ENCODE data around the gene PLCH1. TPM values are rescaled to one million over a fixed set of nuclear protein-coding genes. Genes with fewer than 3 reads are reported as not detected.

PLCH1 gene
- total RNA-seq, 1 donor from 2014 or later = 32.0 TPM

DNA sequence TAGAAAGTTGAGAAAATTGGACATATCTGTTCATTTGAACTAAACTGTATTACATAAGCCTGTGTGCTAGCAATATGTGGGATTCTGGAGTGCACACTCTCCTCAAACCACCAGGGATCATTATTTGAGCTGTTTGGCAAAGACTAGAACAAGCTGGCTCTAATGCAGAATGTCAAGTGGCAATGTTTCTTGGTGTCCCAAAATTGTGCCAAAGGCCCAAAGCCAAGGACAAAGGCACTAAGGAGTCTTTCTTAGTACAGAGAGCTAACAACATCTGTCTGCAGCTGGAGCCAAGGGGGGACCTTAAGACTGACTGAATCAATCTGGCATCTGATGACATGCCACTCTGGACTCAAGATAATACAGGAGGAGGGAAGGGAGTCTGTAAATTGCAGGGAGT lies 374.7 kb downstream of the PLCH1 start:
- H3K79me2 ChIP-seq (ENCODE audit: low read depth) = no peaks in the 10 kb centered on the region
- H3K9me3 ChIP-seq (ENCODE audit: low read depth) = peaks cover 18% of the 10 kb centered on the region
- DNase-seq (ENCODE audit: low spot score) = no peak
- Mint-ChIP-seq H3K27me3 (ENCODE audit: insufficient read depth, low read depth) (peaks cover 3% of the 10 kb centered on the region), H3K4me1 (peaks cover 19% of the 10 kb centered on the region), H3K36me3 (no peaks in the 10 kb centered on the region), H3K9me3 (peaks cover 5% of the 10 kb centered on the region), H3K4me3 (no peak overlapping the region), H3K27ac (no peak overlapping the region)
- H3K27ac ChIP-seq = no peak overlapping the region
- no peak overlapping the region for H3K4me2 ChIP-seq
- peaks cover 4% of the 10 kb centered on the region for H3F3A ChIP-seq (ENCODE audit: low read depth)
- H2AFZ ChIP-seq (replicated peaks) = no peak overlapping the region
- TF ChIP-seq EZH2 (IDR thresholded peaks at IDR 0.05) = no peak
- TF ChIP-seq CTCF (IDR thresholded peaks at IDR 0.05) = no peak
- TF ChIP-seq EZH2phosphoT487 (IDR thresholded peaks at IDR 0.05) = no peak
- H3K4me3 ChIP-seq = no peak overlapping the region
- H3K4me1 ChIP-seq = peaks cover 33% of the 10 kb centered on the region
- H4K20me1 ChIP-seq (ENCODE audit: low read depth) = no peaks in the 10 kb centered on the region
- H3K36me3 ChIP-seq = peaks cover 9% of the 10 kb centered on the region
- H3K9ac ChIP-seq = no peak overlapping the region
- H3K27me3 ChIP-seq = peaks cover 15% of the 10 kb centered on the region

GRCh38 chr3:155369735-155370134 lies 375.1 kb downstream of the PLCH1 start:
- Histone ChIP-seq H3K4me1 (peaks cover 34% of the 10 kb centered on the region), H3K4me3 (no peak overlapping the region), H3K27ac (no peak overlapping the region), H3K9me3 (ENCODE audit: low read depth) (peaks cover 20% of the 10 kb centered on the region), H3K4me2 (no peak overlapping the region), H4K20me1 (ENCODE audit: low read depth) (no peaks in the 10 kb centered on the region), H3F3A (ENCODE audit: low read depth) (peaks cover 9% of the 10 kb centered on the region), H3K36me3 (peaks cover 9% of the 10 kb centered on the region), H3K27me3 (peaks cover 17% of the 10 kb centered on the region), H3K79me2 (ENCODE audit: low read depth) (no peaks in the 10 kb centered on the region), H3K9ac (no peak overlapping the region), H2AFZ (replicated peaks) (no peak overlapping the region)
- DNase-seq (ENCODE audit: low spot score) = no peak
- Mint-ChIP-seq H3K27me3 (ENCODE audit: insufficient read depth, low read depth) (peaks cover 3% of the 10 kb centered on the region), H3K4me1 (peaks cover 19% of the 10 kb centered on the region), H3K9me3 (peaks cover 9% of the 10 kb centered on the region), H3K36me3 (peaks cover 4% of the 10 kb centered on the region), H3K27ac (no peak overlapping the region), H3K4me3 (no peak overlapping the region)
- TF ChIP-seq EZH2phosphoT487 (IDR thresholded peaks at IDR 0.05) (no peak), CTCF (IDR thresholded peaks at IDR 0.05) (no peak), EZH2 (IDR thresholded peaks at IDR 0.05) (no peak)

GRCh38 chr3:155369244-155369643 lies 375.6 kb downstream of the PLCH1 start:
- Mint-ChIP-seq H3K4me3 (no peak overlapping the region), H3K27ac (no peak overlapping the region), H3K36me3 (peaks cover 5% of the 10 kb centered on the region), H3K27me3 (ENCODE audit: insufficient read depth, low read depth) (peaks cover 3% of the 10 kb centered on the region), H3K9me3 (peaks cover 10% of the 10 kb centered on the region), H3K4me1 (peaks cover 20% of the 10 kb centered on the region)
- Histone ChIP-seq H3K27ac (no peak overlapping the region), H3K36me3 (peaks cover 9% of the 10 kb centered on the region), H4K20me1 (ENCODE audit: low read depth) (no peaks in the 10 kb centered on the region), H3K27me3 (peaks cover 17% of the 10 kb centered on the region), H3K4me2 (no peak overlapping the region), H3K9me3 (ENCODE audit: low read depth) (peaks cover 20% of the 10 kb centered on the region), H2AFZ (replicated peaks) (no peak overlapping the region), H3K4me3 (no peak overlapping the region), H3K9ac (no peak overlapping the region), H3K4me1 (peaks cover 38% of the 10 kb centered on the region), H3F3A (ENCODE audit: low read depth) (peaks cover 14% of the 10 kb centered on the region), H3K79me2 (ENCODE audit: low read depth) (no peaks in the 10 kb centered on the region)
- no peak for DNase-seq (ENCODE audit: low spot score)
- TF ChIP-seq EZH2 (IDR thresholded peaks at IDR 0.05) = no peak
- TF ChIP-seq EZH2phosphoT487 (IDR thresholded peaks at IDR 0.05) = no peak
- TF ChIP-seq CTCF (IDR thresholded peaks at IDR 0.05) = no peak

All from neural progenitor cell (in vitro differentiated cells).